HG02571 (cell line): ENCODE results near the gene VIPR2.

Experiments
- ATAC-seq: cut with Tn5 transposase; IDR thresholded peaks from one replicate; pipeline ENCODE4 v1.9.1; 2021; ENCODE audit warnings: mild to moderate bottlenecking, moderate library complexity; ENCODE audit not compliant: unreplicated experiment

VIPR2 gene

GRCh38 chr7:159121476-159121875 lies 23.2 kb downstream of the VIPR2 start:
- no peak for ATAC-seq

DNA sequence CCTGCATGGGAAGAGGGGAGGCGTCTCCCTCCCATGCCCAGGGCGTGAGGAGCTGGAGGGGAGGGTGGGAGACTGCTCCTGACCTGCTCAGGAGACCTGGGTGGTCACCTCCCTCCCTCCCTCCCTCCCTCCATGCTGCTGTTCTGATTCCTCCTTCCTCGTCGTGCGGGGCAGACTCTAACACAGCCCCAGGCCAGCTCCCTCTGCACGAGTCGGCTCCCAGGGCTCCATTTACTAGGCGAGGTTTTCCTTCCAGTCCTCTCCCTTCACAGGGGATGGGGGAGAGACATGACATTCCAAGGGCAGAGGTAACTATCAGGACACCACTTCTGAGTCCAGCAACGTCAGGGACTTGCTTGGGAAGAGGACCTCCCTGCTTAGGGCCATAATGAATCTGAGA lies 23.6 kb downstream of the VIPR2 start:
- ATAC-seq = no peak

GRCh38 chr7:159120540-159120919 lies 24.1 kb downstream of the VIPR2 start:
- ATAC-seq = no peak

DNA sequence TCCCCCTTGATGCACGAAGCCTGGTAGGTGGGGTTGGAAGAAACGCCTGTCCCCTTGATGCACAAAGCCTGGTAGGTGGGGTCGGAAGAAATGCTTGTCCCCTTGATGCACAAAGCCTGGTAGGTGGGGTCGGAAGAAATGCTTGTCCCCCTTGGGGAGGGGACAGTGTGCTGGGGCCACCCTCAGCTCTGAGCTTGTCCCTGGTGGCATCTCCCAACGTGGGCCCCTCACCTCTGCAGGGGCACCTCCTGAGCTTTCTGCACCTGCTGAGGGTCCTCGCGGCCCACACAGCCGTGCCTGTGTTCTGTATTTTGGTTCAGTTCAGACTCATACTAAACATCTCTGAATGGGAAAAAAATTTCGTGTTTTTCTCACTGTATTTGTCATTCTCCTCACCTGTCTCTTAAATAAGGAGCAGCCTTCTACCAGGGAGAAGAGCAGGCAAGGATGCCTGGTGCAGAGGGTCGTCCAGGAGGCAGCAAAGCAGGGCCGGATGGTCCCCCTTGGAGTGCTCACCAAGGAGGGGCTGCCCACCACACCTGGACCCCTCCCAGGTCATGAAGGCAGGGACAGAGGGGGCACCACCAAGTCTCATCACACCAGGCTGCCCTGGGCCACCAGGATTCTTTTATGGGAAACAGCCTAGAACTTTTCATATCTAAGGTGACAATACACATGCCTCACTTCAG lies 24.7 kb downstream of the VIPR2 start:
- no peak for ATAC-seq

GRCh38 chr7:159119026-159119741 lies 25.5 kb downstream of the VIPR2 start:
- no peak for ATAC-seq

GRCh38 chr7:159118623-159119022 lies 26.0 kb downstream of the VIPR2 start:
- no peak for ATAC-seq

DNA sequence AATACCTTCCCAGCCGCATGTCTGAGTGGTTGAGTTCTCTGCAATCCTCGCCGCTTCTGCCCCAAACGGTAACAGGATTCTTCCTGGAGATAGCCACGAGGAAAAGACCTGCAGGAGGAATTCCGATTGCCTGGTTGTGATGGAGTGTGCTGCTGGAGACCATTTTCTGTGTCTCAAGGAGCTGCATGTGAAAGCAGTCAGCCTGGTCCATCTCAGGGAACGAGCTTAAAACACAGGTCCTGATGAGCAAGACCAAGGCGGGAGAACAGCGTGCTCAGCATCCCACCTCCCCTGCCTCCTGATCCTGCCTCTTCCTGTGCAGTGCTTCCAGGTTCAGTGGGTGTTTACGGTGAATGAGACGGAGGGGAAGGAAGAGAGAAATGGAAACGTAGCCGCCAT lies 26.5 kb downstream of the VIPR2 start:
- ATAC-seq = no peak

GRCh38 chr7:159117366-159118196 lies 27.1 kb downstream of the VIPR2 start:
- ATAC-seq = no peak

- ATAC-seq = no peak
Observed at GRCh38 chr7:159116581-159117339, 27.9 kb downstream of the VIPR2 start.

DNA sequence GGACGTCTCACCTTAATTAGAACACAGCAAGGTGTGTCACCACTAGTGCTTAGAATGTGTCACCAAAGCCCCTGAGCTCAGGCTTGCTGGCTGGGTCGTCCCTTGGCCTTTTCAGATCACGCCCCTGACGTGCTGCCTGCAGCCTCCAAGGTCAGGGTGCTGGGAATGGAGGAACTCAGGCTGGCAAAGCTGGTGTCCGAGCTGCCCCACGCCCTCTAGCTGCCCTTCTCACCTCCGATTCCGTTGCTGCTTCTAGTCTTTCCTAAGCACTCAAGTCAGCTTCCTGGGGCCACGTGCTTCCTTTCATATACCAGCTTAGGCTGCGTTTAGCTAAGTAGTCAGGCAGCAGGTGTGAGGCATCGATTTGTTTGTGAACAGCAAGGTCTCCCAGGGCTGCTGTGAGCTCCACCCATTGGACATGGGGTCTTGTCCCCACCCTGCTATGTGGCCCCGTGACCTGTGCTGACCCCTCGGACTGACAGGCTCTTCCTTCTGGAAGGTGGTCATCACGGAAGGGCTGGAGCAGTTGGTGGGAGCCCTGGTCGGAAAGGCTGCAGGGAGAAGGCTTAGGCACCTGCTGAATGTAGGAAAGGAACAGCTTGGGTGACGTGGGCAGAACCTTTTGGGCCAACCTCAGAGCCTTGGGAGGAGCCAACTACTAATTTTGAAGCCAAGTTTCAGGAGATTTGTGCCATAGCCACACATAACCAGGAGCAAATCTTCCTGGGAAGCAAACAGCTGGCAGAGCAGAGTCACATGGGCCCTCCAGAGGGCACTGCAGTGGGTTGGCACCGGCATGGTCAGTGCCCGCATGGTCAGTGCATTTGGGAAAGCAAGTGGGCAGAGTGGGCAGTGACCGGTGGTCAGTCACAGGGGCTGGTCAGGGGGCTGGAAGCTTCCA lies 28.8 kb downstream of the VIPR2 start:
- ATAC-seq = no peak

- no peak for ATAC-seq
Observed at GRCh38 chr7:159114981-159115380, 29.7 kb downstream of the VIPR2 start.

GRCh38 chr7:159114096-159114495 lies 30.6 kb downstream of the VIPR2 start:
- no peak for ATAC-seq

GRCh38 chr7:159113056-159113455 lies 31.6 kb downstream of the VIPR2 start:
- no peak for ATAC-seq

DNA sequence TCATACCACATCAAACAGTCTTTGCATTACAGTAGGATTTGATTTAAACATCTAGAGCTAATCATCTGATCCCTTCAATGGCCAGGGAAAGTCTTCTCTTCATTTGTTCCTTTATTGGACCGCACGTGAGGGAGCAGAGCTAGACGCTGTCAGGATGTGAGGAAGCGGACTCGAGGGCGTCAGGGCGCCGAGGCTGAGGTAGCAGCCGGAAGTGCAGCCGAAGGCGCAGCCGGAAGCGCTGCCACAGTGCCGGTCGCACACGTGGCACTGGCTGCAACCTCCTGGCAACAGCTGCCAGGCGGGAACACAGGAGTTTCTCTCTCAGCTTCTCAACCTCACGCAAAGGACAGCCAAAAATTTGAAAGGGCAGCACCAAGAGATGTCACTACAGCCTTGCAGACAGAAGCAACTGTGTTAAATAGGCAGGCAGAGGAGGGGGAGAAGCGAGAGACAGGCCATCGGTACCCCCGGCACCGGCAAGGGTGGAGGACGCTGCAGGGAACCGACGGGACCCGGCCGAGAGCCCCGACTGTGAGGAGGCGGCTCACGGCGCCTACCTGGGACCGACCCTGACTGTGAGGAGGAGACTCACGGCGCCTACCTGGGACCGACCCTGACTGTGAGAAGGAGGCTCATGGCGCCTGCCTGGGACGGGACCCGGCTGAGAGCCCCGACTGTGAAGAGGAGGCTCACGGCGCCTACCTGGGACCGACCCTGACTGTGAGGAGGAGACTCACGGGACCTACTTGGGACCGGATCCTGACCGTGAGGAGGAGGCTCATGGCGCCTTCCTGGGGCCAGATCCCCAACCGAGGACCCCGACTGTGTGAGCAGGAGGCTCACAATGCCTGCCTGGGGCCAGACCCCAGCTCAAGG lies 32.3 kb downstream of the VIPR2 start:
- no peak for ATAC-seq

- no peak for ATAC-seq
Observed at GRCh38 chr7:159109653-159110035, 35.0 kb downstream of the VIPR2 start.

GRCh38 chr7:159108941-159109652 lies 35.6 kb downstream of the VIPR2 start:
- ATAC-seq = no peak

GRCh38 chr7:159108491-159108890 lies 36.2 kb downstream of the VIPR2 start:
- no peak for ATAC-seq

DNA sequence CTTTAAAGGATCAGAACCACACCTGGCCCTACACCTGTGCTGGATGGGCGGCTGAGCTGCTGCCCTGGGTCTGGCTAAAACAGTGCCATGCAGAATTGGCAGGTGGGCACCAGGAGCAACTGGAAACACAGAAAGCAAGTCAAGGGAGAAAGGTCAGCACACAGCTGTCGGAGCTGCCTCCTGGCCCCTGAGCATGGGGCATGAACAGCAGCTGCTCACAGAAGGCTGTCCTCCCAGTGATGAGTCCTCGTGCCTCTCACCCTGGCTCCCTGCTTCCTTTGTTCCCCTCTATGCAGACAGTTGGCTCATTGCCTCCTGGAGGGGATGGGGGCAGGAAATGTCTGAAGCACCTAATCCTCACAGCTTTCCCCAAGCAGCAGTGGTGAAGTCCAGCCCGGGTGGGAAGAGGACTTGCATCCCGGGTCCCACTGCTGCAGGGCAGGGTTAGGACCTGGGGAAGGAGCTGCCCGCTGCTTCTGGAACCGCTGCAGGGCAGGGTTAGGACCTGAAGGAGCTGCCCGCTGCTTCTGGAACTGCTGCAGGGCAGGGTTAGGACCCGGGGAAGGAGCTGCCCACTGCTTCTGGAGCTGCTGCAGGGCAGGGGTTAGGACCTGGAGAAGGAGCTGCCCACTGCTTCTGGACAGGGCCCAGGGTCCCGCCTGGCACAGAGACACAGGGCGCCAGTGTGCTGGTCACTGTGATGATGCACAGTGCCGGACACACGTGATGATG lies 37.3 kb downstream of the VIPR2 start:
- ATAC-seq = no peak
